Heart left ventricle (tissue), 13 donors: ENCODE measurements around the gene TNIP1.

Experiments
- POLR2A ChIP-seq, 2 donors: fragments of 450-650 bp; IDR thresholded peaks; one replicate each; pipeline ENCODE4 v1.6.1; 2017; ENCODE audit warnings: antibody characterized with exemption in 2 of 2, mild to moderate bottlenecking in 2 of 2, moderate library complexity in 2 of 2
- TF ChIP-seq, protein P1 (sequence below), 12 donors: fragments of 200-600 bp; sonication (generic) in 4 of 12; IDR thresholded peaks; one replicate each; pipeline versions ENCODE4 v1.5.0 to v1.8.0; 2018 to 2022; ENCODE audit warnings: antibody characterized with exemption in 12 of 12, mild to moderate bottlenecking in 5 of 12
- donor health status: ischemic (EF 13 %, LVEDD 7.1; RV severe dilation, severe dysfunction).
- donor health status: DM: no; HTN: yes; CAD: no.
- donor health status: DM: no; HTN: no; CAD: no.
- donor health status: ischemic (EF 25% LVEDD 6.9; RV normal size, moderate dysfunction).
- donor health status: ischemic (EF 25% LVEDD 5.7; RV mildly dilated, moderate dysfunction).
- donor health status: ischemic (EF 35%, LVEDD 5.7; RV mildly dilated, moderate dysfunction).
- donor health status: nonischemic (EF 11% LVEDD 7.7; RV severe dilation, severe dysfunction).
- donor health status: DM: yes; HTN: yes; CAD: no.
- donor health status: PGD.
- donor health status: ischemic (EF 29% LVEDD 5.4; RV normal size, mild dysfunction).
- donor health status: nonischemic (EF 23%, LVEDD 6.1; RV moderate dilation, normal function).

DNA sequence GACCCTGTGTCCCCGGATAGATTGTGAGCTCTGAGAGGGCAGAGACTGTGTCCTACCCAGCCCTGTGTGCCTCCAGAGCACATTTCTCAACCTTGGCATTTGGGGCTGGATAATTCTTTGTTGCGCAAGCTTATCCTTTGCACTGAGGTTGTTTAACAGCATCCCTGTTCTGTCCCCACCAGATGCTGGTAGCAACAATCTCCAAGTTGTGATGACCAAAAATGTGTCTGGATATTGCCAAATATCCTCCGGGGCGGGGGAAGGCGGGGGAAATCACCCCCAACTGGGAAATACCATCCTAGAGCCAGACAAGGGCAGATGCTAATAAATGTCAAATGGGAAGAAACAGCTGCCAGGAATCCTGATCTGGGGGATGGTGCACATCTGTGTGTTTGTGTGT, 24.0 kb upstream of the TNIP1 start:
- TF ChIP-seq, protein P1, sequence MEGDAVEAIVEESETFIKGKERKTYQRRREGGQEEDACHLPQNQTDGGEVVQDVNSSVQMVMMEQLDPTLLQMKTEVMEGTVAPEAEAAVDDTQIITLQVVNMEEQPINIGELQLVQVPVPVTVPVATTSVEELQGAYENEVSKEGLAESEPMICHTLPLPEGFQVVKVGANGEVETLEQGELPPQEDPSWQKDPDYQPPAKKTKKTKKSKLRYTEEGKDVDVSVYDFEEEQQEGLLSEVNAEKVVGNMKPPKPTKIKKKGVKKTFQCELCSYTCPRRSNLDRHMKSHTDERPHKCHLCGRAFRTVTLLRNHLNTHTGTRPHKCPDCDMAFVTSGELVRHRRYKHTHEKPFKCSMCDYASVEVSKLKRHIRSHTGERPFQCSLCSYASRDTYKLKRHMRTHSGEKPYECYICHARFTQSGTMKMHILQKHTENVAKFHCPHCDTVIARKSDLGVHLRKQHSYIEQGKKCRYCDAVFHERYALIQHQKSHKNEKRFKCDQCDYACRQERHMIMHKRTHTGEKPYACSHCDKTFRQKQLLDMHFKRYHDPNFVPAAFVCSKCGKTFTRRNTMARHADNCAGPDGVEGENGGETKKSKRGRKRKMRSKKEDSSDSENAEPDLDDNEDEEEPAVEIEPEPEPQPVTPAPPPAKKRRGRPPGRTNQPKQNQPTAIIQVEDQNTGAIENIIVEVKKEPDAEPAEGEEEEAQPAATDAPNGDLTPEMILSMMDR (IDR thresholded peaks at IDR 0.05), result no peak
- no peak for TF ChIP-seq POLR2A (IDR thresholded peaks at IDR 0.05)
